ENCODE data around the gene CCM2. TPM values are rescaled to one million over a fixed set of nuclear protein-coding genes. Genes with fewer than 3 reads are reported as not detected.
A peak's percentile ranks its signal among the peaks of the same experiment; 100 is the strongest.
"Not testable (repeated sequence)": the region's sequence is repeated elsewhere in the genome, so short reads cannot be mapped to it uniquely, and the experiment has no call there.

The CCM2 gene
- polyA plus RNA-seq, 1 donor, result 27.0 TPM

DNA sequence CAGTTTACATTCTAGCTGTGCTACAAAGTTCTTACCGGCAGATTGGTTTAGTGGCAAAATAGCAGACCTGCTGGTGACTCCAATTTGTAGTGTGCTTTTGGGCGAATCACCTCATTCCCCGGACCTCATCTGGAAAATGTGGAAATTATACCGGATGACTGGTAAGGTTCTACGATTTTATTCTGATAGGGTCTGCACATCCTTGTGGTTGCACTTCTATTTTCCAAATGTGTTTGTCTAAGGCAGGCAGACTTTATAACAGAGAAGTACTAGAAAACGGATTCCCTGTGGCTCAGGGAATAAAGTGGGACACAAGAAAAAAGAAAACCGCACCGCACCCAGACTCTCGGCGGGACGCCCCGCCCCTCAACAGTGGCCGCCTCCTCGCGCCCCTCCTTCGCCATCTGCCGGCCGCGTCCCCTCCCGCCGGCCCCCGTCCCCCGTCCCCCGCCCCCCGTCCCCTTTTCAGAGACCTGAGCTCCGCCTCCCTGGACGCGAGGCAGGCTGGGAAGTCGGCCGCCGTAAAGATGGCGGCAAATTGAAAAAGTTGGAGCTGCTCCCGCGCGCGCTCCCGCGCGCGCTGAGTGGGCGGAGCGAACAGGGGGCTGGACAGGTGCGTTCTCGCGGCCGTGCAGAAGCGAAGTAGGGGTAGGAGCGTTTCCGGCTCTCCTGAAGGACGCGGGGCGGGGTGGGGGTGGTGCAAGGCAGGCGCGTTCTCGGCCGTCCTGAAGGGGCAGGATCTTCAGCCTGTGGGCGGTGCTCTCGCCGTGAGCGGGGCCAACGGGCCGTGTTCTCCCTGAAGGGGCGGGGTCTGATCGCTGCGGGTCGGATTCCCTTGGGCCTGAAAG, 532 bp upstream of the CCM2 start:
- DNase-seq, result peak; percentile 99

DNA sequence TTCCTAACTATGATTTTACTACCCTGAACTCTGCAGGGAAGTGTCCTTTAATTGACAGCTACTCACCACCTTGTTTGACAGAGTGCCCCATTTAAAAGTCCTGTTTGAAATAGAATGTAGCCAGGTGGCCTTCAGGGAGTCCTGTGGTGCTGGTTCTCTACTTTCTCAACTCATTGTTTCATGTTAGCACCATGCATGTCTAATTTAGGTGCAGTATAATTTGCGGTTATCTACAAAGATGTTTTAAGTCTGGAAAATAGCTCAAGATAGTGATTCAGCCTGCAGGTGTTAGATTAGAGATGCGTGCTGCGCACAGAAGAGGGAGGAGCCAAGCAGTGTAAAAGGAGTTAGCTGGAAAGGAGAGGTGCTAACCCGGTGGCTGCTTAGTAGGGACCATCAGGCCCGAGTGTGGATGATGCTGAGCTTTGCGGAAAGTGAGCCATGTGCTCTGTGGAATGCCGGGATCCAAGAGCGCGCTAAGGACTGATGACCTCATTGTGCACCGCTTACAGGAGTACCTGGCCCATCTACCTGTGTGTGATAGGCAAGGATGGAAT, 1.2 kb downstream of the CCM2 start:
- no peak for DNase-seq

DNA sequence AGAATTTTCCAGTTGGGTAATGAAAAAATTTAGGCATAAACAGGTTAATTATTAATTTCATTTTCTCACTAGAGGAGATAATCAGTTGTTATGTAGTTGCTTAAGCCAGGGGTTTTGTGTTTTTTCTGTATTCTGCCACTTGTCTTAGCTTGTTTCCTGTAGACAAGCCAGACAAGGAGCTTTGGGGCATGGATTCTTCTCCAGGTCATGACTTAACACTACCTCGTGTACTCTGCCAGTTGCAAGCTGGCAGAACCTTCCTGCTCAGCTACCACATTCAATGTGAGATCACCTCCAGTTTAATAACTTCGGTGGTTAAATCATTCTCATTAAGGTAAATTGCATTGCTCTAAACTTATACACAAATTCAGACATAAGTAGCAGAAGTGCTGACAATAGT, 1.8 kb downstream of the CCM2 start:
- DNase-seq, result no peak

DNA sequence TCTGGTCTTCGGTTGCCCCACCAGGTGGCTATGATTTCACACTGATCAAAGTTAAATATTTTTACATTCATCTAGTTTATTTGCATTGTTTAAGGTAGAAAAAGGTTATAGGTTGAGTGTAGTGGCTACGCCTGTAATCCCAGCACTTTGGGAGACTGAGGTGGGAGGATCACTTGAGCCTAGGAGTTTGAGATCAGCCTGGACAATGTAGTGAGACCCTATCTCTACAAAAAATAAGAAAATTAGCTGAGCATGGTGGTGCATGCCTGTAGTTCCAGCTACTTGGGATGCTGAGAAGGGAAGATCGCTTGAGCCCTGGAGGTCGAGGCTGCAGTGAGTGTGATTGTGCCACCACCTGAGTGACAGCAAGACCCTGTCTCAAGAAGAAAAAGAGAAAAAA, 3.8 kb downstream of the CCM2 start:
- no peak for DNase-seq

DNA sequence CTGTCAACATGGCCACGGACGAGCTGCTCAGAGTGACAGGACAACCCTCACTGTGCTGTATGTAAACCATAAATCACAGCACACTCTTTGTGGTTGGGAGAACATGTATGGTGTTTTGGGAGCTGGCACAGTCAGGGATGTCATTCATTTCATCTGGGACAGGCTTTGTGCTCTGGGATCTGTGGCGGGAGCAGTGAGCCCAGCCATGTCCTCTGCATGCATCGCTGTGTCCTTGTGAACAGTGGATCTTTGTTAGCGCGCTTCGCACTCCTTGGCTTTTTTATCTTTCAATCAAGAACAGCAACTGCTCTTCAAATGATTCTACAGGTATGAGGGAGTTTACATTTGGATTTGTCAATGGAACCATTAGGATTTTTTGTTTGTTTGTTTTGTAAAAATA, 7.1 kb downstream of the CCM2 start:
- DNase-seq, result no peak

- no peak for DNase-seq
These were observed 7.7 kb downstream of the CCM2 start for GRCh38 chr7:45007571-45008328.

DNA sequence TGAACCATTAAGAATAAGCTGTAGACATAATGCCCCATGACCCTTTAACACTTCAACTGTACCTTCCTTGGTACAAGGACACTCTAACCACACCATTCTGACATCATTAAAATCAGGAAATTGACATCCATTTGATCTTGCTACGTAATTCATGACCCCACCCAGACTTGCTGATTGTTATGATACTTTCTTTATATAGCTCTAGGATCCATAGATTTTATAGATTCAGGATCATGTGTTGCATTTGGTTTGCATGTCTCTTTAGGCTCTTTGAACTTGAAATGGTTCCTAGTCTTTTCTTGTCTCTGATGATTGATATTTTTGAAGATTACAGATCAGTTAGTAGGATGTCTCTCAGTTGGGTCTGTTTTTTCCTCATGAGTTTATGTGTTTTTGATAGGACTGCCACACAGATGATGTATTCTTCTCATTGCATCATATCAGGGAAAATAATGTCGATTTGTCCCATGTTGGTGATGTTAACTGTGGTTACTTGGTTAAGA, 13.5 kb downstream of the CCM2 start:
- no peak for DNase-seq

- no peak for DNase-seq
These were observed 15.3 kb downstream of the CCM2 start for GRCh38 chr7:45015313-45015712.

- no peak for DNase-seq
These were observed 17.3 kb downstream of the CCM2 start for GRCh38 chr7:45017253-45017652.

DNA sequence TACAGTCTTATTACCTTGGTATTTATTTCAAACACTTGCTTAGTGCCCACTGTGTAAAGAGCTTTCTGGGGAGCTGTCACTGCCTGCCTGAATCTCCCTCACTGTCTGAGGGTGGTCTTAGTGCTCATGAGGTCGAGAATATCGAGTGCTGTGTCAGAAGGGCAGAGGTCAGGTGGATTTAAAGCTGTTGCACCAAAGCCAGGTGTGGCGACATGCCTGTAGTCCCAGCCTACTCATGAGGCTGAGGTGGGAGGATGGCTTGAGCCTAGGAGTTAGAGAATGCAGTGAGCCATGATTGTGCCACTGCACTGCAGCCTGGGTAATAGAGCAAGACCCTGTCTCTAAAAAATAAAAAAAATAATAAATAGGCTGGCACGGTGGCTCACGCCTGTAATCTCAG, 20.9 kb downstream of the CCM2 start:
- no peak for DNase-seq

GRCh38 chr7:45021604-45022296, 21.7 kb downstream of the CCM2 start:
- DNase-seq, result no peak

- DNase-seq, result no peak
These were observed 24.2 kb downstream of the CCM2 start for GRCh38 chr7:45024126-45024744.

GRCh38 chr7:45025473-45025872, 25.5 kb downstream of the CCM2 start:
- not testable (repeated sequence) for DNase-seq

DNA sequence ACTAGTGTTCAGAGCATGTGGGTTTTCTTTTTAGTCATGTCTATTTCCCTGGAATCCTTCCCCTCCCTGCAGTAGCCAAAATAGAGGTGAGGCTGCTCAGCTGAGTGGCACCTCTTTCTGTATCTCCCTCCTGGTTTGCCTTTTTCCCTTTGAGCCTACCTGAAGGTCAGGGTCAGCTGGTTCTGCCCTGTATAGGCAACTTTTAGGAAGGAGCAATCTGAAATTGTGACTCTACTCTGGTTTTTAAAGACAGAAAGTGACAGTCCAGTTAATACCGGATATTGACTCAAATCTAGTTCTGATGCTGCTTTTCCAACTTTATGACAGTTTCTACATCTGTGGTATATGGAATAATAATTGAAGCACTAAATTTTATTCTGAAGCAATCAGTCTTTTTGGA, 26.0 kb downstream of the CCM2 start:
- DNase-seq, result no peak

DNA sequence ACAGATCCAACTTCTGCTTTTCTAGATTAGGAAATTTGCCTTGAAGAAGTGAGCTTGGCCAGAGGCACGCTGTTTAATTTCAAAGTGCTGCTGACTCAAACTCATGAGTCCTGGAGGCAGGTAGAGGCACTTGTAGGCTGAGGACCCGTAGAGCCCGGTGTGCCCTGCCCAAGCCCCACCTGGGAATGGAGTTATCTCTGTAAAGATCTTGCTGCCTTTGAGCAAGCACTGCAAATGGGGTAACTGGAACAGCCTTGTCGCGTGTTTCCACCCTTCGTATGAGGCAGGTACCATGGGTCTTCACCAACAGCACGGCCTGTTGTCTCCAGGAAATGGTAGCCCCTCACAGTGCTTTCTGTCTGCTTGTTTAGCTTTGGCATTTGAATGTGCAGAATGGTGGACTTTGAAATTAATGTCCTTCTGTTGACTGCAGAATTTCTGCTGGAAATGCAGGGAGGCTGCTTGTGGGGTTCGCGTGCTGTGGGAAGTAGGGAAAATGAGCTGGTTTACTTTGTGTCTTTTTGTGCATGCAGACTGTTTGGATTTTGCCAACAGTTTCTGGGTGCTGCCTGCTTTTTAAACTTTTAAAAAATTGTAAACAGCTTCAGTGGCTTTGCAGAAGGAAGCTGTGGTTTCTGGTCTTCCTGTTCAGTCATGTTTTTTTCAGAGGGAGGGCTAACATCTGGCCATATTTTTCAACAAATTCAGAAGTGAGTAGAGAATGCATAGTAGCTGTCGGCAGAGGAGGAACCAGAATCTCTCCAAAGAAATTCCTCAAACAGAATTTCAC, 27.2 kb downstream of the CCM2 start:
- DNase-seq, result no peak

GRCh38 chr7:45027774-45028114, 27.7 kb downstream of the CCM2 start:
- DNase-seq, result no peak

GRCh38 chr7:45028138-45028919, 28.3 kb downstream of the CCM2 start:
- DNase-seq, result no peak

- no peak for DNase-seq
These were observed 28.9 kb downstream of the CCM2 start for GRCh38 chr7:45028920-45029344.

- DNase-seq, result no peak
These were observed 31.8 kb downstream of the CCM2 start for GRCh38 chr7:45031829-45032228.

GRCh38 chr7:45032421-45032820, 32.4 kb downstream of the CCM2 start:
- DNase-seq, result no peak

Data from left kidney (tissue), 2 donors.